Gastroesophageal sphincter (tissue), 3 donors: Measurements from ENCODE around the gene GUCY2C.

Experiments
- EP300 ChIP-seq: sonication (generic); formaldehyde crosslinking; IDR thresholded peaks from one replicate; pipeline ENCODE4 v1.6.1; 2017; ENCODE audit warnings: antibody characterized with exemption, mild to moderate bottlenecking
- POLR2A ChIP-seq, 2 donors: fragments of 450-650 bp; IDR thresholded peaks; one replicate each; pipeline ENCODE4 v1.6.1; 2017; ENCODE audit warnings: antibody characterized with exemption in 2 of 2, mild to moderate bottlenecking in 2 of 2, moderate library complexity in 1 of 2
- POLR2AphosphoS5 ChIP-seq: sonication (generic); formaldehyde crosslinking; IDR thresholded peaks from one replicate; pipeline ENCODE4 v1.6.1; 2017; ENCODE audit warnings: antibody characterized with exemption
- TF ChIP-seq, protein P1 (sequence below), 4 experiments: fragments of 200-600 bp in 2 of 4; fragments of 450-650 bp in 2 of 4; sonication (generic) in 1 of 4; IDR thresholded peaks; one replicate each; pipeline ENCODE4 v1.5.1; 2017 to 2019; ENCODE audit warnings: antibody characterized with exemption in 4 of 4, mild to moderate bottlenecking in 2 of 4, moderate library complexity in 2 of 4

DNA sequence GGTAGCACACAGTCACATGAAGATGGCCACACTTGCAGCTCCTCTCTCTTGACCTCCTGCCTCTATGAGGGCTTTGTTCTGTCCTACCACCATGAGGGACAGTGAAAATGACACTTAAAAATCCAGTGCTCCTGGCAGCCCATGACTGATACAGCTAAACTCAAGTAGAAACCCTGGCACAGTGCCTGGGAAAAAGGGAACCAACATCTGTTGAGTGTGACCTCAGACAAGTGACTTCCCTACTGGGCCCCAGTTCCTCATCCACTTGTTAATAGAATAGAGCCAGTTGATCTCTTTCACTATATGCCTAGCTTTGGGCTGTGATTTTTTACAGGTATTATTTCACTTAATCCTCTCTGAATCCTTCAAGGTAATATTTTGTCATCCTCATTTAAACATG, 4.8 kb downstream of the GUCY2C start:
- TF ChIP-seq, protein P1, sequence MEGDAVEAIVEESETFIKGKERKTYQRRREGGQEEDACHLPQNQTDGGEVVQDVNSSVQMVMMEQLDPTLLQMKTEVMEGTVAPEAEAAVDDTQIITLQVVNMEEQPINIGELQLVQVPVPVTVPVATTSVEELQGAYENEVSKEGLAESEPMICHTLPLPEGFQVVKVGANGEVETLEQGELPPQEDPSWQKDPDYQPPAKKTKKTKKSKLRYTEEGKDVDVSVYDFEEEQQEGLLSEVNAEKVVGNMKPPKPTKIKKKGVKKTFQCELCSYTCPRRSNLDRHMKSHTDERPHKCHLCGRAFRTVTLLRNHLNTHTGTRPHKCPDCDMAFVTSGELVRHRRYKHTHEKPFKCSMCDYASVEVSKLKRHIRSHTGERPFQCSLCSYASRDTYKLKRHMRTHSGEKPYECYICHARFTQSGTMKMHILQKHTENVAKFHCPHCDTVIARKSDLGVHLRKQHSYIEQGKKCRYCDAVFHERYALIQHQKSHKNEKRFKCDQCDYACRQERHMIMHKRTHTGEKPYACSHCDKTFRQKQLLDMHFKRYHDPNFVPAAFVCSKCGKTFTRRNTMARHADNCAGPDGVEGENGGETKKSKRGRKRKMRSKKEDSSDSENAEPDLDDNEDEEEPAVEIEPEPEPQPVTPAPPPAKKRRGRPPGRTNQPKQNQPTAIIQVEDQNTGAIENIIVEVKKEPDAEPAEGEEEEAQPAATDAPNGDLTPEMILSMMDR (IDR thresholded peaks at IDR 0.05), result no peak
- TF ChIP-seq EP300 (no peak), POLR2A (IDR thresholded peaks at IDR 0.05) (no peak), POLR2AphosphoS5 (no peak)
